HEK293 (cell line): Measurements from ENCODE around the gene CDK17.

ENCODE experiments used
- TCF7L2 ChIP-seq: IDR thresholded peaks from 2 replicates; pipeline ENCODE4 v1.6.1; 2011; ENCODE audit warnings: low read depth, mild to moderate bottlenecking, inconsistent platforms, low read length, moderate library complexity, borderline replicate concordance
- ZNF121 ChIP-seq: fragments of 450-650 bp; formaldehyde crosslinking; IDR thresholded peaks from 2 replicates; pipeline ENCODE4 v1.5.1; 2016; ENCODE audit warnings: missing biosample characterization, missing genetic modification characterization
- ZNF416 ChIP-seq: fragments of 450-650 bp; formaldehyde crosslinking; IDR thresholded peaks from 2 replicates; pipeline ENCODE4 v1.5.1; 2016; ENCODE audit warnings: missing biosample characterization, missing genetic modification characterization
- TF ChIP-seq, protein P1 (sequence below): fragments of 450-650 bp; formaldehyde crosslinking; IDR thresholded peaks from 2 replicates; pipeline ENCODE4 v1.5.1; 2016; ENCODE audit warnings: missing biosample characterization, missing genetic modification characterization
- TF ChIP-seq, protein P2 (sequence below): fragments of 450-650 bp; formaldehyde crosslinking; IDR thresholded peaks from 2 replicates; pipeline ENCODE4 v1.5.1; 2016; ENCODE audit warnings: missing biosample characterization, missing genetic modification characterization
- TF ChIP-seq, protein P3 (sequence below): fragments of 450-650 bp; formaldehyde crosslinking; IDR thresholded peaks from 2 replicates; pipeline ENCODE4 v1.5.1; 2016; ENCODE audit warnings: missing biosample characterization, missing genetic modification characterization
- TF ChIP-seq, protein P4 (sequence below): fragments of 450-650 bp; formaldehyde crosslinking; IDR thresholded peaks from 2 replicates; pipeline ENCODE4 v1.5.1; 2016; ENCODE audit warnings: missing biosample characterization, missing genetic modification characterization, borderline replicate concordance
- TF ChIP-seq, protein P5 (sequence below): fragments of 450-650 bp; formaldehyde crosslinking; conservative IDR thresholded peaks from 2 replicates; pipeline ENCODE4 v1.5.1; 2016; ENCODE audit warnings: low read depth, missing biosample characterization, missing genetic modification characterization
- TF ChIP-seq, protein P6 (sequence below): sonication (generic); formaldehyde crosslinking; IDR thresholded peaks from 2 replicates; pipeline ENCODE4 v1.8.1; 2022; ENCODE audit warnings: mild to moderate bottlenecking, moderate library complexity, missing genetic modification reagents
- TF ChIP-seq, protein P7 (sequence below): fragments of 450-650 bp; formaldehyde crosslinking; IDR thresholded peaks from 2 replicates; pipeline ENCODE4 v1.5.1; 2016; ENCODE audit warnings: missing biosample characterization, missing genetic modification characterization, low read depth

DNA sequence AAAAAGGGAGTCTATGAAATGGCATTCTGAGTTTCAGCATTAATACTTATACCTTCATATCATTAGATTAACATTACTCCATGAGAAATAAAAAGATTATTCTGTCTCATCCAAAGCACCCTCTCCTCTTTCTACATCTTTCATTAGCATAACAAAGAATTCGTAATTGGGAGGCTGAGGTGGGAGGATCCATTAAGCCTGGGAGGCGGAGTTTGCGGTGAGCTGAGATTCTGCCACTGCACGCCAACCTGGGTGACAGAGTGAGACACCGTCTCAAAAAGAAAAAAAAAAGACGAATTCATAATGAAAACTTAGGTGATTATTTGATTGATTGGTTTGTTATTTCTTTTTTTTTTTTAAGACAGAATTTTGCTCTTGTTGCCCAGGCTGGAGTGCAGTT lies 1.8 kb upstream of the CDK17 start:
- TF ChIP-seq, protein P1, sequence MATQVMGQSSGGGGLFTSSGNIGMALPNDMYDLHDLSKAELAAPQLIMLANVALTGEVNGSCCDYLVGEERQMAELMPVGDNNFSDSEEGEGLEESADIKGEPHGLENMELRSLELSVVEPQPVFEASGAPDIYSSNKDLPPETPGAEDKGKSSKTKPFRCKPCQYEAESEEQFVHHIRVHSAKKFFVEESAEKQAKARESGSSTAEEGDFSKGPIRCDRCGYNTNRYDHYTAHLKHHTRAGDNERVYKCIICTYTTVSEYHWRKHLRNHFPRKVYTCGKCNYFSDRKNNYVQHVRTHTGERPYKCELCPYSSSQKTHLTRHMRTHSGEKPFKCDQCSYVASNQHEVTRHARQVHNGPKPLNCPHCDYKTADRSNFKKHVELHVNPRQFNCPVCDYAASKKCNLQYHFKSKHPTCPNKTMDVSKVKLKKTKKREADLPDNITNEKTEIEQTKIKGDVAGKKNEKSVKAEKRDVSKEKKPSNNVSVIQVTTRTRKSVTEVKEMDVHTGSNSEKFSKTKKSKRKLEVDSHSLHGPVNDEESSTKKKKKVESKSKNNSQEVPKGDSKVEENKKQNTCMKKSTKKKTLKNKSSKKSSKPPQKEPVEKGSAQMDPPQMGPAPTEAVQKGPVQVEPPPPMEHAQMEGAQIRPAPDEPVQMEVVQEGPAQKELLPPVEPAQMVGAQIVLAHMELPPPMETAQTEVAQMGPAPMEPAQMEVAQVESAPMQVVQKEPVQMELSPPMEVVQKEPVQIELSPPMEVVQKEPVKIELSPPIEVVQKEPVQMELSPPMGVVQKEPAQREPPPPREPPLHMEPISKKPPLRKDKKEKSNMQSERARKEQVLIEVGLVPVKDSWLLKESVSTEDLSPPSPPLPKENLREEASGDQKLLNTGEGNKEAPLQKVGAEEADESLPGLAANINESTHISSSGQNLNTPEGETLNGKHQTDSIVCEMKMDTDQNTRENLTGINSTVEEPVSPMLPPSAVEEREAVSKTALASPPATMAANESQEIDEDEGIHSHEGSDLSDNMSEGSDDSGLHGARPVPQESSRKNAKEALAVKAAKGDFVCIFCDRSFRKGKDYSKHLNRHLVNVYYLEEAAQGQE (tag by site-specific recombination) = no peak
- TF ChIP-seq, protein P2, sequence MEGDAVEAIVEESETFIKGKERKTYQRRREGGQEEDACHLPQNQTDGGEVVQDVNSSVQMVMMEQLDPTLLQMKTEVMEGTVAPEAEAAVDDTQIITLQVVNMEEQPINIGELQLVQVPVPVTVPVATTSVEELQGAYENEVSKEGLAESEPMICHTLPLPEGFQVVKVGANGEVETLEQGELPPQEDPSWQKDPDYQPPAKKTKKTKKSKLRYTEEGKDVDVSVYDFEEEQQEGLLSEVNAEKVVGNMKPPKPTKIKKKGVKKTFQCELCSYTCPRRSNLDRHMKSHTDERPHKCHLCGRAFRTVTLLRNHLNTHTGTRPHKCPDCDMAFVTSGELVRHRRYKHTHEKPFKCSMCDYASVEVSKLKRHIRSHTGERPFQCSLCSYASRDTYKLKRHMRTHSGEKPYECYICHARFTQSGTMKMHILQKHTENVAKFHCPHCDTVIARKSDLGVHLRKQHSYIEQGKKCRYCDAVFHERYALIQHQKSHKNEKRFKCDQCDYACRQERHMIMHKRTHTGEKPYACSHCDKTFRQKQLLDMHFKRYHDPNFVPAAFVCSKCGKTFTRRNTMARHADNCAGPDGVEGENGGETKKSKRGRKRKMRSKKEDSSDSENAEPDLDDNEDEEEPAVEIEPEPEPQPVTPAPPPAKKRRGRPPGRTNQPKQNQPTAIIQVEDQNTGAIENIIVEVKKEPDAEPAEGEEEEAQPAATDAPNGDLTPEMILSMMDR (tag by site-specific recombination) = no peak
- TF ChIP-seq ZNF416 (tag by site-specific recombination) (no peak), TCF7L2 (no peak), ZNF121 (no peak)
- TF ChIP-seq, protein P3, sequence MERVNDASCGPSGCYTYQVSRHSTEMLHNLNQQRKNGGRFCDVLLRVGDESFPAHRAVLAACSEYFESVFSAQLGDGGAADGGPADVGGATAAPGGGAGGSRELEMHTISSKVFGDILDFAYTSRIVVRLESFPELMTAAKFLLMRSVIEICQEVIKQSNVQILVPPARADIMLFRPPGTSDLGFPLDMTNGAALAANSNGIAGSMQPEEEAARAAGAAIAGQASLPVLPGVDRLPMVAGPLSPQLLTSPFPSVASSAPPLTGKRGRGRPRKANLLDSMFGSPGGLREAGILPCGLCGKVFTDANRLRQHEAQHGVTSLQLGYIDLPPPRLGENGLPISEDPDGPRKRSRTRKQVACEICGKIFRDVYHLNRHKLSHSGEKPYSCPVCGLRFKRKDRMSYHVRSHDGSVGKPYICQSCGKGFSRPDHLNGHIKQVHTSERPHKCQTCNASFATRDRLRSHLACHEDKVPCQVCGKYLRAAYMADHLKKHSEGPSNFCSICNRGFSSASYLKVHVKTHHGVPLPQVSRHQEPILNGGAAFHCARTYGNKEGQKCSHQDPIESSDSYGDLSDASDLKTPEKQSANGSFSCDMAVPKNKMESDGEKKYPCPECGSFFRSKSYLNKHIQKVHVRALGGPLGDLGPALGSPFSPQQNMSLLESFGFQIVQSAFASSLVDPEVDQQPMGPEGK = no peak
- TF ChIP-seq, protein P4, sequence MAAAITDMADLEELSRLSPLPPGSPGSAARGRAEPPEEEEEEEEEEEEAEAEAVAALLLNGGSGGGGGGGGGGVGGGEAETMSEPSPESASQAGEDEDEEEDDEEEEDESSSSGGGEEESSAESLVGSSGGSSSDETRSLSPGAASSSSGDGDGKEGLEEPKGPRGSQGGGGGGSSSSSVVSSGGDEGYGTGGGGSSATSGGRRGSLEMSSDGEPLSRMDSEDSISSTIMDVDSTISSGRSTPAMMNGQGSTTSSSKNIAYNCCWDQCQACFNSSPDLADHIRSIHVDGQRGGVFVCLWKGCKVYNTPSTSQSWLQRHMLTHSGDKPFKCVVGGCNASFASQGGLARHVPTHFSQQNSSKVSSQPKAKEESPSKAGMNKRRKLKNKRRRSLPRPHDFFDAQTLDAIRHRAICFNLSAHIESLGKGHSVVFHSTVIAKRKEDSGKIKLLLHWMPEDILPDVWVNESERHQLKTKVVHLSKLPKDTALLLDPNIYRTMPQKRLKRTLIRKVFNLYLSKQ (tag by site-specific recombination) = no peak
- TF ChIP-seq, protein P5, sequence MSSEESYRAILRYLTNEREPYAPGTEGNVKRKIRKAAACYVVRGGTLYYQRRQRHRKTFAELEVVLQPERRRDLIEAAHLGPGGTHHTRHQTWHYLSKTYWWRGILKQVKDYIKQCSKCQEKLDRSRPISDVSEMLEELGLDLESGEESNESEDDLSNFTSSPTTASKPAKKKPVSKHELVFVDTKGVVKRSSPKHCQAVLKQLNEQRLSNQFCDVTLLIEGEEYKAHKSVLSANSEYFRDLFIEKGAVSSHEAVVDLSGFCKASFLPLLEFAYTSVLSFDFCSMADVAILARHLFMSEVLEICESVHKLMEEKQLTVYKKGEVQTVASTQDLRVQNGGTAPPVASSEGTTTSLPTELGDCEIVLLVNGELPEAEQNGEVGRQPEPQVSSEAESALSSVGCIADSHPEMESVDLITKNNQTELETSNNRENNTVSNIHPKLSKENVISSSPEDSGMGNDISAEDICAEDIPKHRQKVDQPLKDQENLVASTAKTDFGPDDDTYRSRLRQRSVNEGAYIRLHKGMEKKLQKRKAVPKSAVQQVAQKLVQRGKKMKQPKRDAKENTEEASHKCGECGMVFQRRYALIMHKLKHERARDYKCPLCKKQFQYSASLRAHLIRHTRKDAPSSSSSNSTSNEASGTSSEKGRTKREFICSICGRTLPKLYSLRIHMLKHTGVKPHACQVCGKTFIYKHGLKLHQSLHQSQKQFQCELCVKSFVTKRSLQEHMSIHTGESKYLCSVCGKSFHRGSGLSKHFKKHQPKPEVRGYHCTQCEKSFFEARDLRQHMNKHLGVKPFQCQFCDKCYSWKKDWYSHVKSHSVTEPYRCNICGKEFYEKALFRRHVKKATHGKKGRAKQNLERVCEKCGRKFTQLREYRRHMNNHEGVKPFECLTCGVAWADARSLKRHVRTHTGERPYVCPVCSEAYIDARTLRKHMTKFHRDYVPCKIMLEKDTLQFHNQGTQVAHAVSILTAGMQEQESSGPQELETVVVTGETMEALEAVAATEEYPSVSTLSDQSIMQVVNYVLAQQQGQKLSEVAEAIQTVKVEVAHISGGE = no peak
- TF ChIP-seq, protein P6, sequence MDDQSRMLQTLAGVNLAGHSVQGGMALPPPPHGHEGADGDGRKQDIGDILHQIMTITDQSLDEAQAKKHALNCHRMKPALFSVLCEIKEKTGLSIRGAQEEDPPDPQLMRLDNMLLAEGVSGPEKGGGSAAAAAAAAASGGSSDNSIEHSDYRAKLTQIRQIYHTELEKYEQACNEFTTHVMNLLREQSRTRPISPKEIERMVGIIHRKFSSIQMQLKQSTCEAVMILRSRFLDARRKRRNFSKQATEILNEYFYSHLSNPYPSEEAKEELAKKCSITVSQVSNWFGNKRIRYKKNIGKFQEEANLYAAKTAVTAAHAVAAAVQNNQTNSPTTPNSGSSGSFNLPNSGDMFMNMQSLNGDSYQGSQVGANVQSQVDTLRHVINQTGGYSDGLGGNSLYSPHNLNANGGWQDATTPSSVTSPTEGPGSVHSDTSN (CRISPR knock-in tag) = no peak
- TF ChIP-seq, protein P7, sequence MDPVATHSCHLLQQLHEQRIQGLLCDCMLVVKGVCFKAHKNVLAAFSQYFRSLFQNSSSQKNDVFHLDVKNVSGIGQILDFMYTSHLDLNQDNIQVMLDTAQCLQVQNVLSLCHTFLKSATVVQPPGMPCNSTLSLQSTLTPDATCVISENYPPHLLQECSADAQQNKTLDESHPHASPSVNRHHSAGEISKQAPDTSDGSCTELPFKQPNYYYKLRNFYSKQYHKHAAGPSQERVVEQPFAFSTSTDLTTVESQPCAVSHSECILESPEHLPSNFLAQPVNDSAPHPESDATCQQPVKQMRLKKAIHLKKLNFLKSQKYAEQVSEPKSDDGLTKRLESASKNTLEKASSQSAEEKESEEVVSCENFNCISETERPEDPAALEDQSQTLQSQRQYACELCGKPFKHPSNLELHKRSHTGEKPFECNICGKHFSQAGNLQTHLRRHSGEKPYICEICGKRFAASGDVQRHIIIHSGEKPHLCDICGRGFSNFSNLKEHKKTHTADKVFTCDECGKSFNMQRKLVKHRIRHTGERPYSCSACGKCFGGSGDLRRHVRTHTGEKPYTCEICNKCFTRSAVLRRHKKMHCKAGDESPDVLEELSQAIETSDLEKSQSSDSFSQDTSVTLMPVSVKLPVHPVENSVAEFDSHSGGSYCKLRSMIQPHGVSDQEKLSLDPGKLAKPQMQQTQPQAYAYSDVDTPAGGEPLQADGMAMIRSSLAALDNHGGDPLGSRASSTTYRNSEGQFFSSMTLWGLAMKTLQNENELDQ (tag by site-specific recombination) = no peak
